NOMO-1 treated with dmso at 0.1 percent for 144 hours (cell line): ENCODE results near the gene ANKS3.
"Not testable (repeated sequence)": the region's sequence is repeated elsewhere in the genome, so short reads cannot be mapped to it uniquely, and the experiment has no call there.

Experiments
- DNase-seq: peaks from one replicate; lab custom pipeline; 2025; ENCODE audit not compliant: unreplicated experiment; lab: John Stamatoyannopoulos, UW

The ANKS3 gene

GRCh38 chr16:4755687-4756086 lies 21.6 kb upstream of the ANKS3 start:
- DNase-seq = no peak

GRCh38 chr16:4754865-4755264 lies 20.8 kb upstream of the ANKS3 start:
- DNase-seq = no peak

- DNase-seq = no peak
These were observed 19.2 kb upstream of the ANKS3 start for GRCh38 chr16:4753227-4753626.

GRCh38 chr16:4752351-4753100 lies 18.5 kb upstream of the ANKS3 start:
- DNase-seq = no peak

GRCh38 chr16:4750896-4751295 lies 16.8 kb upstream of the ANKS3 start:
- DNase-seq = no peak

- DNase-seq = no peak
These were observed 15.7 kb upstream of the ANKS3 start for GRCh38 chr16:4749700-4750257.

GRCh38 chr16:4748682-4749411 lies 14.8 kb upstream of the ANKS3 start:
- no peak for DNase-seq

GRCh38 chr16:4747906-4748681 lies 14.0 kb upstream of the ANKS3 start:
- no peak for DNase-seq

- no peak for DNase-seq
These were observed 13.0 kb upstream of the ANKS3 start for GRCh38 chr16:4746991-4747574.

- DNase-seq = no peak
These were observed 12.1 kb upstream of the ANKS3 start for GRCh38 chr16:4746215-4746614.

GRCh38 chr16:4745274-4745569 lies 11.2 kb upstream of the ANKS3 start:
- no peak for DNase-seq

- no peak for DNase-seq
These were observed 10.6 kb upstream of the ANKS3 start for GRCh38 chr16:4744555-4745273.

- no peak for DNase-seq
These were observed 9.3 kb upstream of the ANKS3 start for GRCh38 chr16:4743226-4743878.

GRCh38 chr16:4738370-4738769 lies 4.3 kb upstream of the ANKS3 start:
- DNase-seq = not testable (repeated sequence)

- no peak for DNase-seq
These were observed 3.5 kb upstream of the ANKS3 start for GRCh38 chr16:4737545-4737944.

GRCh38 chr16:4736546-4736945 lies 2.5 kb upstream of the ANKS3 start:
- no peak for DNase-seq

- DNase-seq = peak; percentile 63
These were observed 862 bp upstream of the ANKS3 start for GRCh38 chr16:4734730-4735535.

GRCh38 chr16:4733747-4734062 lies 366 bp downstream of the ANKS3 start:
- no peak for DNase-seq

GRCh38 chr16:4733211-4733742 lies 794 bp downstream of the ANKS3 start:
- no peak for DNase-seq
